GM06990 (cell line): ENCODE measurements around the gene PLCG2.
"Not testable (repeated sequence)": the region's sequence is repeated elsewhere in the genome, so short reads cannot be mapped to it uniquely, and the experiment has no call there.

Source experiments
- DNase-seq: peaks from one replicate; pipeline ENCODE4 v3.0.0-alpha.2; 2011; ENCODE audit not compliant: insufficient read length; ENCODE audit errors: extremely low read depth
- H3K27me3 ChIP-seq: replicated peaks from 2 replicates; pipeline ENCODE4 v1.6.0; 2011; ENCODE audit warnings: low read length; ENCODE audit not compliant: control insufficient read depth, insufficient read depth
- H3K36me3 ChIP-seq: 2 replicates; pipeline ENCODE4 v1.5.1; 2011; ENCODE audit warnings: low read length; ENCODE audit not compliant: control insufficient read depth, insufficient read depth
- H3K4me3 ChIP-seq: replicated peaks from 2 replicates; pipeline ENCODE4 v1.5.1; 2011; ENCODE audit warnings: low read depth, mild to moderate bottlenecking, control low read depth, low read length
- CTCF ChIP-seq: IDR thresholded peaks from 2 replicates; pipeline ENCODE4 v1.5.1; 2011; ENCODE audit warnings: low read length, control low read depth, mild to moderate bottlenecking, inconsistent platforms; ENCODE audit not compliant: insufficient read depth, poor library complexity, severe bottlenecking

The PLCG2 gene

GRCh38 chr16:81928271-81928918 is 149.3 kb downstream of the PLCG2 start:
- Histone ChIP-seq H3K36me3 (peaks cover 58% of the 10 kb centered on the region), H3K27me3 (no peaks in the 10 kb centered on the region), H3K4me3 (no peak overlapping the region)
- TF ChIP-seq CTCF: no peak
- no peak for DNase-seq

- TF ChIP-seq CTCF: no peak
- Histone ChIP-seq H3K27me3 (no peaks in the 10 kb centered on the region), H3K4me3 (no peak overlapping the region), H3K36me3 (peaks cover 58% of the 10 kb centered on the region)
- no peak for DNase-seq
Observed at GRCh38 chr16:81928975-81929374, 149.9 kb downstream of the PLCG2 start.

GRCh38 chr16:81929841-81930240 is 150.8 kb downstream of the PLCG2 start:
- Histone ChIP-seq H3K4me3 (no peak overlapping the region), H3K27me3 (no peaks in the 10 kb centered on the region), H3K36me3 (peaks cover 58% of the 10 kb centered on the region)
- no peak for TF ChIP-seq CTCF
- no peak for DNase-seq

- H3K4me3 ChIP-seq: no peak overlapping the region
- TF ChIP-seq CTCF: no peak
- H3K36me3 ChIP-seq: peaks cover 64% of the 10 kb centered on the region
- no peaks in the 10 kb centered on the region for H3K27me3 ChIP-seq
- DNase-seq: no peak
Observed at GRCh38 chr16:81931927-81932326, 152.8 kb downstream of the PLCG2 start.

GRCh38 chr16:81932668-81933067 is 153.6 kb downstream of the PLCG2 start:
- Histone ChIP-seq H3K27me3 (no peaks in the 10 kb centered on the region), H3K36me3 (peaks cover 62% of the 10 kb centered on the region)
- TF ChIP-seq CTCF: no peak

GRCh38 chr16:81933361-81933760 is 154.3 kb downstream of the PLCG2 start:
- Histone ChIP-seq H3K36me3 (peaks cover 61% of the 10 kb centered on the region), H3K4me3 (no peak overlapping the region), H3K27me3 (no peaks in the 10 kb centered on the region)
- no peak for TF ChIP-seq CTCF
- no peak for DNase-seq

More at GRCh38 chr16:81932668-81933067, 153.6 kb downstream of the PLCG2 start:
- H3K4me3 ChIP-seq: no peak overlapping the region
- DNase-seq: no peak

- peaks cover 66% of the 10 kb centered on the region for H3K36me3 ChIP-seq
- DNase-seq, H3K4me3 ChIP-seq, H3K27me3 ChIP-seq: not testable (repeated sequence)
Observed at GRCh38 chr16:81934711-81935110, 155.6 kb downstream of the PLCG2 start.
